SK-N-SH treated with all-trans-retinoic acid at 6 μM for 48 hours (cell line): ENCODE results near the gene LCE1F.
A peak's percentile ranks its signal among the peaks of the same experiment; 100 is the strongest.

ENCODE experiments used
- ATAC-seq: fragments of 200-7000 bp; cut with Tn5 transposase; 3 replicates; pipeline ENCODE4 v1.9.1; 2020; ENCODE audit warnings: mild to moderate bottlenecking, moderate library complexity
- ARNTL ChIP-seq: fragments of 450-650 bp; formaldehyde crosslinking; IDR thresholded peaks from 2 replicates; pipeline ENCODE4 v1.5.0; 2020; ENCODE audit warnings: low read depth, mild to moderate bottlenecking, moderate library complexity, borderline replicate concordance
- BACH2 ChIP-seq: fragments of 250-450 bp; sonication (Bioruptor Pico); IDR thresholded peaks from 2 replicates; pipeline ENCODE4 v1.9.0; 2021; ENCODE audit warnings: mild to moderate bottlenecking, borderline replicate concordance
- CSDC2 ChIP-seq: fragments of 250-450 bp; sonication (Bioruptor Pico); IDR thresholded peaks from 2 replicates; pipeline ENCODE4 v1.5.0; 2020; ENCODE audit warnings: mild to moderate bottlenecking, moderate library complexity
- ESRRG ChIP-seq: fragments of 250-450 bp; sonication (Bioruptor Pico); IDR thresholded peaks from 2 replicates; pipeline ENCODE4 v1.6.1; 2021; ENCODE audit warnings: mild to moderate bottlenecking
- GLIS3 ChIP-seq: fragments of 250-450 bp; sonication (Bioruptor Pico); IDR thresholded peaks from 2 replicates; pipeline ENCODE4 v1.5.0; 2020; ENCODE audit warnings: mild to moderate bottlenecking, moderate library complexity
- ISL1 ChIP-seq: fragments of 250-450 bp; sonication (Bioruptor Pico); IDR thresholded peaks from 2 replicates; pipeline ENCODE4 v2.1.2; 2022; ENCODE audit warnings: mild to moderate bottlenecking, moderate library complexity
- OSR1 ChIP-seq: fragments of 250-450 bp; sonication (Bioruptor Pico); IDR thresholded peaks from 2 replicates; pipeline ENCODE4 v1.8.0; 2022; ENCODE audit warnings: moderate library complexity, mild to moderate bottlenecking, inconsistent platforms
- PPARA ChIP-seq: fragments of 250-450 bp; sonication (Bioruptor Pico); IDR thresholded peaks from 2 replicates; pipeline ENCODE4 v1.5.0; 2020; ENCODE audit warnings: mild to moderate bottlenecking, borderline replicate concordance
- RARB ChIP-seq: fragments of 250-450 bp; sonication (Bioruptor Pico); IDR thresholded peaks from 2 replicates; pipeline ENCODE4 v1.8.0; 2021; ENCODE audit warnings: mild to moderate bottlenecking, moderate library complexity
- SNAI2 ChIP-seq: fragments of 250-450 bp; sonication (Bioruptor Pico); IDR thresholded peaks from 2 replicates; pipeline ENCODE4 v1.5.0; 2020; ENCODE audit warnings: mild to moderate bottlenecking, moderate library complexity
- TCF4 ChIP-seq: fragments of 250-450 bp; sonication (Bioruptor Pico); IDR thresholded peaks from 2 replicates; pipeline ENCODE4 v1.8.0; 2021; ENCODE audit warnings: mild to moderate bottlenecking, moderate library complexity, borderline replicate concordance
- TOX ChIP-seq: fragments of 250-450 bp; sonication (Bioruptor Pico); IDR thresholded peaks from 2 replicates; pipeline ENCODE4 v1.8.0; 2021; ENCODE audit warnings: mild to moderate bottlenecking, moderate library complexity, borderline replicate concordance
- ZFP3 ChIP-seq: fragments of 250-450 bp; sonication (Bioruptor Pico); IDR thresholded peaks from 2 replicates; pipeline ENCODE4 v1.5.0; 2020; ENCODE audit warnings: mild to moderate bottlenecking, moderate library complexity
- ZFP30 ChIP-seq: fragments of 450-650 bp; formaldehyde crosslinking; IDR thresholded peaks from 2 replicates; pipeline ENCODE4 v1.5.0; 2022; ENCODE audit warnings: mild to moderate bottlenecking, moderate library complexity
- ZNF565 ChIP-seq: fragments of 450-650 bp; formaldehyde crosslinking; conservative IDR thresholded peaks from 2 replicates; pipeline ENCODE4 v1.5.0; 2020; ENCODE audit warnings: low read depth, mild to moderate bottlenecking, moderate library complexity
- ZNF70 ChIP-seq: fragments of 450-650 bp; formaldehyde crosslinking; IDR thresholded peaks from 2 replicates; pipeline ENCODE4 v1.5.0; 2020; ENCODE audit warnings: mild to moderate bottlenecking, moderate library complexity
- ZNF8 ChIP-seq: fragments of 450-650 bp; formaldehyde crosslinking; IDR thresholded peaks from 2 replicates; pipeline ENCODE4 v1.5.0; 2020; ENCODE audit warnings: mild to moderate bottlenecking, moderate library complexity
- TF ChIP-seq, protein P1 (sequence below): fragments of 250-450 bp; sonication (Bioruptor Pico); IDR thresholded peaks from 2 replicates; pipeline ENCODE4 v1.8.0; 2020; ENCODE audit warnings: mild to moderate bottlenecking, moderate library complexity, borderline replicate concordance
- TF ChIP-seq, protein P2 (sequence below): fragments of 250-450 bp; sonication (Bioruptor Pico); IDR thresholded peaks from 2 replicates; pipeline ENCODE4 v1.5.0; 2020; ENCODE audit warnings: mild to moderate bottlenecking, moderate library complexity
- TF ChIP-seq, protein P3 (sequence below): fragments of 250-450 bp; sonication (Bioruptor Pico); IDR thresholded peaks from 2 replicates; pipeline ENCODE4 v1.8.0; 2021; ENCODE audit warnings: low read depth, mild to moderate bottlenecking, moderate library complexity, borderline replicate concordance
- TF ChIP-seq, protein P4 (sequence below): fragments of 250-450 bp; sonication (Bioruptor Pico); IDR thresholded peaks from 2 replicates; pipeline ENCODE4 v1.5.1; 2020; ENCODE audit warnings: low read depth, mild to moderate bottlenecking, moderate library complexity
- TF ChIP-seq, protein P5 (sequence below): fragments of 250-450 bp; sonication (Bioruptor Pico); IDR thresholded peaks from 2 replicates; pipeline ENCODE4 v1.5.1; 2021; ENCODE audit warnings: mild to moderate bottlenecking, moderate library complexity

The LCE1F gene

DNA sequence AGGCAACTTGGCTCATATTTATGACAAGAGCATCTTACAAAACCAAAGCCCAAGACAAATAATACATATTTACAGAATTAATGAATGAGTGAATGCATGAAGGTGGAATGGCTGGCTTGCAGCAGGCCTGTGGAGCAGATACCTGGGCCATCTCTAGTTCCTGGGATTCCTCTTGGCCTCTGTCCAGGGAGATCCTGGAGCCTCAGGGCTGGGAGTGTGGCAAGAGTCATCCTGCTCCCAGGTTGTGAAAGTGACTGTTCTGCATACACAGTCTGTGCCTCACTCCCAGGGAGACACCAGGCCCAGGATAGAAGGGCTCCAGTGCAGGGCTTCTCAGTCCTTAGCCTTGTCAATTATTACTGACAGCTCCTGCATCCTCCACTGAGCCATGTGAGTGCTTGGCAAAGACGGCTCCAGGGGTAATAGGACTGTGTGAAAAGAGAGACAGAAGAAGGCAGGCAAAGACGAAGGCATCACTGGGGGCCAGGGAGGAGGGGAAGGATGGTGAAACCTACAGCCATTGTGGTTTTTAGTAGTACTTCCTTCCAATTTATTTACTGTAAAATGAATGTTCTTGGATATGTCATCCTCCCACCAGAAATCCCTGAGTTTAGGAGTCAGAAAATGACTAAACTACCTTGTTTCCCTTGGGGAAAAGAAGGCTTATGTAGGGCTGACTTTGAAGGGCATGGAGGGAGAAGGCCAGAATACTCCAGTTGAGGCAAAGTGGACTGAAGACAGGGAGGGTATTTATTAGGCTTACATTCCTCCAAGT lies 31.4 kb upstream of the LCE1F start:
- no peak for ATAC-seq
- TF ChIP-seq BACH2 (CRISPR knock-in tag) (no peak), ESRRG (CRISPR knock-in tag) (no peak), OSR1 (CRISPR knock-in tag) (no peak), TCF4 (no peak), ISL1 (CRISPR knock-in tag) (no peak), ZFP3 (no peak), SNAI2 (CRISPR knock-in tag) (no peak), RARB (no peak), ZFP30 (no peak), CSDC2 (CRISPR knock-in tag) (no peak), TOX (CRISPR knock-in tag) (no peak), PPARA (no peak), ZNF8 (no peak), ZNF70 (CRISPR knock-in tag) (no peak), ZNF565 (CRISPR knock-in tag) (no peak)
- TF ChIP-seq, protein P1, sequence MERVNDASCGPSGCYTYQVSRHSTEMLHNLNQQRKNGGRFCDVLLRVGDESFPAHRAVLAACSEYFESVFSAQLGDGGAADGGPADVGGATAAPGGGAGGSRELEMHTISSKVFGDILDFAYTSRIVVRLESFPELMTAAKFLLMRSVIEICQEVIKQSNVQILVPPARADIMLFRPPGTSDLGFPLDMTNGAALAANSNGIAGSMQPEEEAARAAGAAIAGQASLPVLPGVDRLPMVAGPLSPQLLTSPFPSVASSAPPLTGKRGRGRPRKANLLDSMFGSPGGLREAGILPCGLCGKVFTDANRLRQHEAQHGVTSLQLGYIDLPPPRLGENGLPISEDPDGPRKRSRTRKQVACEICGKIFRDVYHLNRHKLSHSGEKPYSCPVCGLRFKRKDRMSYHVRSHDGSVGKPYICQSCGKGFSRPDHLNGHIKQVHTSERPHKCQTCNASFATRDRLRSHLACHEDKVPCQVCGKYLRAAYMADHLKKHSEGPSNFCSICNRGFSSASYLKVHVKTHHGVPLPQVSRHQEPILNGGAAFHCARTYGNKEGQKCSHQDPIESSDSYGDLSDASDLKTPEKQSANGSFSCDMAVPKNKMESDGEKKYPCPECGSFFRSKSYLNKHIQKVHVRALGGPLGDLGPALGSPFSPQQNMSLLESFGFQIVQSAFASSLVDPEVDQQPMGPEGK (CRISPR knock-in tag) = no peak
- TF ChIP-seq, protein P2, sequence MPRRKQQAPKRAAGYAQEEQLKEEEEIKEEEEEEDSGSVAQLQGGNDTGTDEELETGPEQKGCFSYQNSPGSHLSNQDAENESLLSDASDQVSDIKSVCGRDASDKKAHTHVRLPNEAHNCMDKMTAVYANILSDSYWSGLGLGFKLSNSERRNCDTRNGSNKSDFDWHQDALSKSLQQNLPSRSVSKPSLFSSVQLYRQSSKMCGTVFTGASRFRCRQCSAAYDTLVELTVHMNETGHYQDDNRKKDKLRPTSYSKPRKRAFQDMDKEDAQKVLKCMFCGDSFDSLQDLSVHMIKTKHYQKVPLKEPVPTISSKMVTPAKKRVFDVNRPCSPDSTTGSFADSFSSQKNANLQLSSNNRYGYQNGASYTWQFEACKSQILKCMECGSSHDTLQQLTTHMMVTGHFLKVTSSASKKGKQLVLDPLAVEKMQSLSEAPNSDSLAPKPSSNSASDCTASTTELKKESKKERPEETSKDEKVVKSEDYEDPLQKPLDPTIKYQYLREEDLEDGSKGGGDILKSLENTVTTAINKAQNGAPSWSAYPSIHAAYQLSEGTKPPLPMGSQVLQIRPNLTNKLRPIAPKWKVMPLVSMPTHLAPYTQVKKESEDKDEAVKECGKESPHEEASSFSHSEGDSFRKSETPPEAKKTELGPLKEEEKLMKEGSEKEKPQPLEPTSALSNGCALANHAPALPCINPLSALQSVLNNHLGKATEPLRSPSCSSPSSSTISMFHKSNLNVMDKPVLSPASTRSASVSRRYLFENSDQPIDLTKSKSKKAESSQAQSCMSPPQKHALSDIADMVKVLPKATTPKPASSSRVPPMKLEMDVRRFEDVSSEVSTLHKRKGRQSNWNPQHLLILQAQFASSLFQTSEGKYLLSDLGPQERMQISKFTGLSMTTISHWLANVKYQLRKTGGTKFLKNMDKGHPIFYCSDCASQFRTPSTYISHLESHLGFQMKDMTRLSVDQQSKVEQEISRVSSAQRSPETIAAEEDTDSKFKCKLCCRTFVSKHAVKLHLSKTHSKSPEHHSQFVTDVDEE (CRISPR knock-in tag) = no peak
- TF ChIP-seq, protein P3, sequence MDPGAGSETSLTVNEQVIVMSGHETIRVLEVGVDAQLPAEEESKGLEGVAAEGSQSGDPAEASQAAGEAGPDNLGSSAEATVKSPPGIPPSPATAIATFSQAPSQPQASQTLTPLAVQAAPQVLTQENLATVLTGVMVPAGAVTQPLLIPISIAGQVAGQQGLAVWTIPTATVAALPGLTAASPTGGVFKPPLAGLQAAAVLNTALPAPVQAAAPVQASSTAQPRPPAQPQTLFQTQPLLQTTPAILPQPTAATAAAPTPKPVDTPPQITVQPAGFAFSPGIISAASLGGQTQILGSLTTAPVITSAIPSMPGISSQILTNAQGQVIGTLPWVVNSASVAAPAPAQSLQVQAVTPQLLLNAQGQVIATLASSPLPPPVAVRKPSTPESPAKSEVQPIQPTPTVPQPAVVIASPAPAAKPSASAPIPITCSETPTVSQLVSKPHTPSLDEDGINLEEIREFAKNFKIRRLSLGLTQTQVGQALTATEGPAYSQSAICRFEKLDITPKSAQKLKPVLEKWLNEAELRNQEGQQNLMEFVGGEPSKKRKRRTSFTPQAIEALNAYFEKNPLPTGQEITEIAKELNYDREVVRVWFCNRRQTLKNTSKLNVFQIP (CRISPR knock-in tag) = no peak
- TF ChIP-seq, protein P4, sequence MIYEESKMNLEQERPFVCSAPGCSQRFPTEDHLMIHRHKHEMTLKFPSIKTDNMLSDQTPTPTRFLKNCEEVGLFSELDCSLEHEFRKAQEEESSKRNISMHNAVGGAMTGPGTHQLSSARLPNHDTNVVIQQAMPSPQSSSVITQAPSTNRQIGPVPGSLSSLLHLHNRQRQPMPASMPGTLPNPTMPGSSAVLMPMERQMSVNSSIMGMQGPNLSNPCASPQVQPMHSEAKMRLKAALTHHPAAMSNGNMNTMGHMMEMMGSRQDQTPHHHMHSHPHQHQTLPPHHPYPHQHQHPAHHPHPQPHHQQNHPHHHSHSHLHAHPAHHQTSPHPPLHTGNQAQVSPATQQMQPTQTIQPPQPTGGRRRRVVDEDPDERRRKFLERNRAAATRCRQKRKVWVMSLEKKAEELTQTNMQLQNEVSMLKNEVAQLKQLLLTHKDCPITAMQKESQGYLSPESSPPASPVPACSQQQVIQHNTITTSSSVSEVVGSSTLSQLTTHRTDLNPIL = no peak
- TF ChIP-seq, all 23 proteins: peak for 0

DNA sequence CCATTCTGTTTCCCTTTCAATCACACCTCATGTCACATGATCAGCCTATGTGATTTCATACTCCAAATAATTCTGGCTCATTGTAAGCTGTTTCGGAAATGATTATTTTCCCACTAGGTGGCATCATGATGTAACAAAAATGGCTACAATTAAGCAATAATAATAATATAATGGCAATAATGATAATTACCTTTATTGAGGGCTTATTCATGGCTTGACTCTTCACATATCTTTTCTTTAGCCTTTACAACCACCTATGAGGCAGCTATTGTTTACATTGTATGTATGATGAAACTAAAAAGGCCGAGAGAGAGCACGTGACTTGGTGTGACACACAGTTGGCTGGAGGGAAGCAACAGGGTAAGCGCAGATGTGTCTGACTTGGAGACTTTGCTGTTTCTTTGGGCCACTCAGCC lies 29.6 kb upstream of the LCE1F start:
- peak; percentile 64 for ATAC-seq
- no peak for TF ChIP-seq ARNTL (CRISPR knock-in tag)
- TF ChIP-seq TOX (CRISPR knock-in tag) = no peak
- TF ChIP-seq BACH2 (CRISPR knock-in tag) = no peak
- no peak for TF ChIP-seq ISL1 (CRISPR knock-in tag)
- TF ChIP-seq CSDC2 (CRISPR knock-in tag) = no peak
- TF ChIP-seq GLIS3 = no peak
- TF ChIP-seq, protein P4 = no peak
- TF ChIP-seq, protein P1 (CRISPR knock-in tag) = no peak
- TF ChIP-seq, protein P5, sequence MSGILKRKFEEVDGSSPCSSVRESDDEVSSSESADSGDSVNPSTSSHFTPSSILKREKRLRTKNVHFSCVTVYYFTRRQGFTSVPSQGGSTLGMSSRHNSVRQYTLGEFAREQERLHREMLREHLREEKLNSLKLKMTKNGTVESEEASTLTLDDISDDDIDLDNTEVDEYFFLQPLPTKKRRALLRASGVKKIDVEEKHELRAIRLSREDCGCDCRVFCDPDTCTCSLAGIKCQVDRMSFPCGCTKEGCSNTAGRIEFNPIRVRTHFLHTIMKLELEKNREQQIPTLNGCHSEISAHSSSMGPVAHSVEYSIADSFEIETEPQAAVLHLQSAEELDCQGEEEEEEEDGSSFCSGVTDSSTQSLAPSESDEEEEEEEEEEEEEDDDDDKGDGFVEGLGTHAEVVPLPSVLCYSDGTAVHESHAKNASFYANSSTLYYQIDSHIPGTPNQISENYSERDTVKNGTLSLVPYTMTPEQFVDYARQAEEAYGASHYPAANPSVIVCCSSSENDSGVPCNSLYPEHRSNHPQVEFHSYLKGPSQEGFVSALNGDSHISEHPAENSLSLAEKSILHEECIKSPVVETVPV (CRISPR knock-in tag) = no peak
- TF ChIP-seq SNAI2 (CRISPR knock-in tag) = no peak
- no peak for TF ChIP-seq TCF4
- TF ChIP-seq ZNF565 (CRISPR knock-in tag) = no peak
- TF ChIP-seq ESRRG (CRISPR knock-in tag) = no peak
- no peak for TF ChIP-seq ZNF70 (CRISPR knock-in tag)
